Measurements from ENCODE around the gene WASF3.

Gene WASF3, protein sequence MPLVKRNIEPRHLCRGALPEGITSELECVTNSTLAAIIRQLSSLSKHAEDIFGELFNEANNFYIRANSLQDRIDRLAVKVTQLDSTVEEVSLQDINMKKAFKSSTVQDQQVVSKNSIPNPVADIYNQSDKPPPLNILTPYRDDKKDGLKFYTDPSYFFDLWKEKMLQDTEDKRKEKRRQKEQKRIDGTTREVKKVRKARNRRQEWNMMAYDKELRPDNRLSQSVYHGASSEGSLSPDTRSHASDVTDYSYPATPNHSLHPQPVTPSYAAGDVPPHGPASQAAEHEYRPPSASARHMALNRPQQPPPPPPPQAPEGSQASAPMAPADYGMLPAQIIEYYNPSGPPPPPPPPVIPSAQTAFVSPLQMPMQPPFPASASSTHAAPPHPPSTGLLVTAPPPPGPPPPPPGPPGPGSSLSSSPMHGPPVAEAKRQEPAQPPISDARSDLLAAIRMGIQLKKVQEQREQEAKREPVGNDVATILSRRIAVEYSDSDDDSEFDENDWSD

DNA sequence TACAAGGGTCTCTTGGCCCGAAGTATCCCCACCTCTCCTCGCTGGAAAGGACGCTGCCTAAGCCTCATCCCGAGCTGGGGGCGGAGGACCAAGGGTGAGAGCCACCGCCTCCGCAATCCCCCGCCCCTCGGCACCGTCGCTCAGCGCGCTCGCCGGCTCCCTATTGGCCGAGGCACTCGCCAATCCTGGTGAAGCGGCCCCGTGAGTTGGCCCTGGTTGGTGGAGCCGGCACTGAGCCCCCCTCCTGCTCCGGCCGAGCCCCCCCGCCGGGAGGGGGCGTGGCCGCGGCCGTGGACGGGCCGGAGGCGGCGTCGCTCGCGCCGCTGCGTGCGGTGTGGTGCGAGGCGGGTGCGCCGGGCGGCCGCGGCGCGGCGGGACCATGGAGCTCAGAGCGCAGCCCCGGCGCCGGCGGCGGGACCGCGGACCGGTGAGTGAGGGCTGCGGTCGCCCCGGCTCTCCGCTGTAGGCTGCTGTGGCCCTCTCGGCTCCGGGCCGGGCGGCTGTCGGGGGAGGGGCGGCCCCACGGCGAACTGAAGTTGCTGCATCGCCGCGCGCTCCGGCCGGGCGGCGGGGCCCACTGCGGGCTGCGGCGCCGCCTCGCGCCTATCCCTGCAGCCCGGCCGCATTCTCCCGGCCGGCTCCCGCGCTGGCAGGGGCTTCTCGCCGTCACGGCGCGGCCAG, at the start of gene WASF3:
Gene WASF3 (plus strand): TSS at position 291 of the 681 bp plus-strand sequence. CDS start 84,588 bp downstream, outside the sequence.
- peak; percentile 96 for DNase-seq (ENCODE audit: low read depth)

DNA sequence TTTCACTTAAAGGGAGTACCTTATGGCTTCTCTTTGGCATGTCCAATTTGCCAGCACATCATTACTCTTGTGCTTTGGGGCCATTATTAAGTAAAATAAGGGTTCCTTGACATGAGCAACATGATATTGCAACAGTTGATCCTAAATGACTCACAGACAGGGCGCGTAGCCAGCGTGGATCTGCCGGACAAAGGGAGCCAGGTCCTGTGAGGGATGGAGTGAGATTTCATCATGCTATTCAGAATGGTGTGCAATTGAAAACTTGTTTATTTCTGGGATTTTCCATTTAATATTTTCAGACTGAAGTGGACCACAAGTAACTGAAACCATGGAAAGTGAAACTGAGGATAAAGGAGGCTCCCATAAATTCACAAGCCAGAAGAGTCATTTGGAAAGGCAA, 48.6 kb upstream of the WASF3 start:
- DNase-seq (ENCODE audit: low read depth) = peak; percentile 89

DNA sequence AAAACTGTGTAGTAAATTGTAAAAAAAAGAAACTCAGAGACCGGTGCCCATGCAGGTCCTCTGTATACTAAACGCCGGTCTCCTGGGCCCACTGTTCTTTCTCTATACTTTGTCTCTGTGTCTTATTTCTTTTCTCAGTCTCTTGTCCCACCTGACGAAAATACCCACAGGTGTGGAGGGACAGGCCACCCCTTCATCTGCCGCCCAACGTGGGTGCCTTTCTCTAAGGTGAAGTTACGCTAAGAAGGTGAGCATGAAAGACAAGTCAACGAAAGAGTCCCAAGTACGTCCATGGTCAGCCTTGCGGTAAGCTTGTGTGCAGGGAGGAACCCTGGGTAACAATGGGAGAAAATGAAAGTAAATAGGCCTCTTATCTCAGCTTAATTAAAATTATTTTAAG, 48.0 kb upstream of the WASF3 start:
- DNase-seq (ENCODE audit: low read depth) = no peak

DNA sequence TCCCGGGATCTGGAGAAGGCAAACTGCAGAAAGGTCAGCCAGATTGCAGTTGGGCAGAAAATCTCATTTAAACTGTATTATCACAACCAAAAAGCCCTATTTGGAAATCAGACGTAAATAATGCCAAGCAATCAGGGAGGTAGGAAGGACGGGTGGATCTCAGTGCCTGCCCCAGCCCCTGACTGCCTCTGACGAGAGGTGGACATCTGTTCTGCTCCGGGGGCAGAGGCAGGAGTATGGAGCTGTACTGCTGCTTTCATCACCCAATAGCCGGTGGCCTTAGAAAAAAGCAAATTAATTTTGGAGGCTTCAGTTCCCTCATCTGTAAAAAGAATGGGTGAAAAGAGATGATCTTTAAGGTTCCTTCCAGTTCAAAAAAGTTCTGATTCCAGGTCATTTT, 43.6 kb upstream of the WASF3 start:
- no peak for DNase-seq (ENCODE audit: low read depth)

- no peak for DNase-seq (ENCODE audit: low read depth)
These were observed 41.8 kb upstream of the WASF3 start for GRCh38 chr13:26515721-26516120.

GRCh38 chr13:26517936-26518335, 39.5 kb upstream of the WASF3 start:
- no peak for DNase-seq (ENCODE audit: low read depth)

GRCh38 chr13:26518451-26518959, 39.0 kb upstream of the WASF3 start:
- no peak for DNase-seq (ENCODE audit: low read depth)

DNA sequence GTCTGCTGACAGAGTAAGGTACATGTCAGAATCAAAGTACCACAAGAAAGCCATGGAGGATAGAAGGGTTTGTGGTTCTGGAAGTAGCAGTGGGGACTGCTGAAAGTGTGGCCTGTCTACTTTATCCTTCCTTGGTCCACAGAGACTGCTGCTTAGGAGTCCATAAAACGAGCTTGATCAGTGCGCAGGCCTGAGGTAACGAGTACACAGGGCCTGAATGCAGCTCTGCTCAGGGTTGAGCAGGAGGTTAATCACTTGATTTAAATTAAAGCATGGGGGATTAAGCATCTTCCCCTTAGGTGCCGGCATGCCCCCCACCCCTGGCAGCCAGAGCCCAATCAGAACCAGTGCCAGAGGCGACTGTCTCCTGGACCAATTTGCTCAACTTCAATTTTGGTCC, 34.9 kb upstream of the WASF3 start:
- no peak for DNase-seq (ENCODE audit: low read depth)

DNA sequence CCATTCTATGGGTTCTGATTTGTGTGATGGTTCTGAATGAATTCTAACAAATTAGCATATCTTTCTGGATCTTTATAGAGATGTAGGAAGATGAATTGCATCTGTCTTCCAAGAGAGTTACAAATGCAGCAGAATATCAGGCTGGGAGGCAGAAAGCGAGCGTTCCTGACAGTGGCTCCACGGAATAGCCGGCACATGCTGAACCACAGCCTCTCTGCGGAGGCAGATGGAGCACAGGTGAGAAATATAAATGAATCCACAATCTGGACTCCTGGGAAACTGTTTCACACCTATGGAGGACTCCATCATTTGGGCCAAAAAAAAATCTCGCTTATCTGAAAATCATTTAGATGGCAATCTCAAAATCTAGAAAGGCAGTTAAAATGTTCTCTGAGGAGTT, 34.5 kb upstream of the WASF3 start:
- no peak for DNase-seq (ENCODE audit: low read depth)

GRCh38 chr13:26525528-26525927, 32.0 kb upstream of the WASF3 start:
- no peak for DNase-seq (ENCODE audit: low read depth)

GRCh38 chr13:26526702-26527216, 30.7 kb upstream of the WASF3 start:
- DNase-seq (ENCODE audit: low read depth) = no peak

GRCh38 chr13:26528527-26528926, 29.0 kb upstream of the WASF3 start:
- DNase-seq (ENCODE audit: low read depth) = no peak

- DNase-seq (ENCODE audit: low read depth) = peak; percentile 60
These were observed 28.0 kb upstream of the WASF3 start for GRCh38 chr13:26529441-26529840.

DNA sequence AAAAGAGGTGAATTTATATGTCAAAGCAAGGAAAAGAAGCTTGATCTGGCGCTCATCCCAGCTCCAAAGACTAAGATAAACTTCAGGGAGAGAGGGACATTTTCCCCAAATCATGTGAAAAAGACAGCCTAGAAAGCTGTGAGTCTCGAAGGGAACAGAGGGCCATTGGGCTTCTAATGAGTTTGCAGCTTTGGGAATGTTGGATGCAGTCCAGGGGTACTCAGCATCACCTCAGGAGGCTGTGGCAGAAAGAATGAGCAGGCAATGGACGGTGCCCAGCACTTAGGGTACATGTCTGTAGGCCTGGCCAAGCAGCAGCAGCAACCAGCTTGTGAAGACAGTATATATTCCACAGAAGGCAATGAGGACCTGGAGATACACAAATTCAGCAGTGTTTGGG, 25.7 kb upstream of the WASF3 start:
- no peak for DNase-seq (ENCODE audit: low read depth)

DNA sequence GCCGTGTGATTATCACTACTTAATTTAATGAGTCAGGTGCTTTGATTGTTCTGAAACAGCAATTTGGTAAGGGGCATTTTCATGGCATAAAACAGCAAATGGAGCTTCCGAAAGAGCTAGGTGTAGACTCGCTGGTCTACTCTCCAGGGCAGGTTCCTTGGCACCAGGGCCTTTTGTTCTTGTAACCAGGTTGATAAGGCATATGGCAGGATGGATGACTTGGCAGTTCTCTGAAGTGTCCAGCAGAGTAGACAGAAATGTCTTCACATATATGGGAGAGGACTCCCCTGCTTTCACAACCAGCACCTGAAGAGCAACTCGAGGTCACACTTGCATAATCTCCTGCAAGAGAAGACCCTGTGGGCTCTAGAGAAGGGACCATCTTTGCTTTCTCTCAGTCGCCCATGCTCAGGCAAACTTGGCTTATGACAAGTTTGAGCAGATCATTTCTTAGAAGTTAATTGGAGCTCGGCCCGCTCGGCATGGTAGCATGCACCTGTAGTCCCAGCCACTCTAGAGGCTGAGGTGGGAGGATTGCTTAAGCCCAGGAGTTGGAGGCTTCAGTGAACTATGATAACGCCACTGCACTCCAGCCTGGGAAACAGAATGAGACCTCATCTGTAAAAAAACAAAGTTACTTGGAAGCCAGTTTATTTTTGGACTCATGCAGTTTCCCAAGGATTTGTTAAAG, 23.3 kb upstream of the WASF3 start:
- DNase-seq (ENCODE audit: low read depth) = no peak

- no peak for DNase-seq (ENCODE audit: low read depth)
These were observed 18.8 kb upstream of the WASF3 start for GRCh38 chr13:26538363-26539317.

- no peak for DNase-seq (ENCODE audit: low read depth)
These were observed 17.7 kb upstream of the WASF3 start for GRCh38 chr13:26539738-26540292.

DNA sequence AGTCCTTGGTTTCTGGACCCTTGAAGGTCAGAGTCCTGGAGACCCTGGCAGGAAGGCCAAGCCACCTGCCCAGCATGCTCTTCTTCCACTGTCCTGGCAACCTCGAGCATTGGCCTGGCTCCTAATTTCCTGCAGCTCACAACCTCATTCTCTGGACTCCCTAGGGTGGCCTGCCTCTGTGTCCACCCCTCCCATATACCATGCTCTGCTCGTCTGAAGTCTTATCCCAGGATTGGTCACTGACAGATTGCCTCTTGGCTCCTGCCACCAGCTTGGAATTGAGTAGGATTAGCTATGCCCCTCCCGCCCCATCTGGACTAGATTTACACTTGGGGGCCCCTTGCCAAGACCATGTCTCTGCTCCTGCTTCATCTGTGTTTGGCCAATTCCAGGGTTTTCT, 17.1 kb upstream of the WASF3 start:
- DNase-seq (ENCODE audit: low read depth) = no peak

DNA sequence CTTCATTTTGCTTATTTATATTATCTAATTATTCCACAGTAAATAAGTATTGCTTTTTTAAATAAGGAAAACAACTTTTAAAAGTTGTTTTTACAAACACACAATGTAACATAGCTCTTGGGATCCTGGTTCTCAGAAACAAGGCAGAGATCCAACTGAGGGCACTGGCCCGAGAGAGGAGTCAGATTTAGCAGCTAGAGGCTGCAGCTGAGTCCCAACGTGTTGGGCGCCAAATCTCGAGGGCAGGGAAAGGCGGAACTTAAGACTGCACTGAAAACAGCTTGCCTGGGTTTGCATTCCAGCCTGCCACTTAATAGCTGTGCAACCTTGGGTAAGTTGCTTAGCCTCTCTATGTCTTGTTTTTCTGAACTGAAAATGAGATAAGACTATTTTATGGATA, 16.4 kb upstream of the WASF3 start:
- no peak for DNase-seq (ENCODE audit: low read depth)

- DNase-seq (ENCODE audit: low read depth) = no peak
These were observed 15.6 kb upstream of the WASF3 start for GRCh38 chr13:26541678-26542568.

All from ELR (cell line).